HG03432 (cell line): ENCODE data around the gene TRIP6.
A peak's percentile ranks its signal among the peaks of the same experiment; 100 is the strongest.

Experiments used
- ATAC-seq: cut with Tn5 transposase; IDR thresholded peaks from one replicate; pipeline ENCODE4 v1.9.1; 2021; ENCODE audit warnings: mild to moderate bottlenecking, moderate library complexity; ENCODE audit not compliant: unreplicated experiment

The TRIP6 gene

GRCh38 chr7:100888988-100889750, 22.0 kb downstream of the TRIP6 start, which contains the start of gene UFSP1:
Gene UFSP1 (minus strand): TSS chr7:100889715. CDS start chr7:100889271, 444 bp downstream.
- peak; percentile 30 for ATAC-seq

DNA sequence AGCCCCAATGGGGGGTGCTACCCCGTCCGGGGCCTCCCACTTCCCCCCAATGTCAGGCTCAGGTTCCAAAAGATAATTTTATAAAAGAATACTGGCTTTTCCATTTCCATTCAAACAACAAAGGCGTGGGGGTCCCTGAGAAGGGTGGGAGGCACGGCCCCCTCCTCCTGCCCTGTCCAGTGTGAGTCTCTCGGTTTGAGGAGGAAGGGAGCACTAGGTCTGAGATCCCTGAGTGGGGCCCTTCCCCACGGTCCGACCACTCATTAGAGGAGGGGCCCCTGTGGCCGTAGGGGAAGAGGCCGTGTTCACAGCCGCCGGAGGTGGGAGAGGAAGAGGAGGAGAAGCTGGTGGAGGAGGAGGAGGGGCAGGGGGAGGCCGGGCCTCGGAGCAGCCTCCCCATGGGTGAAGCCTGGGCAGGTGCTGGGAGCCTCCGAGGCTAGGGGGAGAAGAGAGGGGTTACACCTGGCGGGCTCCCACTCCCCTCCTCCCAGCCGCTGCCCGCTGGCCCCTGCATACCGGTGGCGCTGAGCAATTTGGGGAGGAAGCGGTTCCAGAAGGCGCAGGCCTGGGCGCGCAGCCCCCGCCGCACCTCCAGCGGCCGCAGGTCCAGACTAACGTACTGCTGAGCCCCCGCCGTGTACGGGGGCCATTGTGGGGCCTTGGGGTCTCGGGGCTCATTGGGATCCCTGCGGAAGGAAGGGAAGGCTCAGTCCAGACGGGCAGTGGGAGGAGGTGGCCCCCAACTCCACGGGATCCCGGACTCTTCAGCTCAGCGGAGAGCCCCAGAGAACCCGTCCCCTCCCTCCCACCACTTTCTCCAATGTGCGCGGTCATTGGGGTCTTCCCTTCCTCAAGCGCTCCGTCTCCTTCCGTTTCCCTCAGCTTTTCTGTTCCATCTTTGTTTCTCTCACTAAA, 23.7 kb downstream of the TRIP6 start:
- no peak for ATAC-seq

DNA sequence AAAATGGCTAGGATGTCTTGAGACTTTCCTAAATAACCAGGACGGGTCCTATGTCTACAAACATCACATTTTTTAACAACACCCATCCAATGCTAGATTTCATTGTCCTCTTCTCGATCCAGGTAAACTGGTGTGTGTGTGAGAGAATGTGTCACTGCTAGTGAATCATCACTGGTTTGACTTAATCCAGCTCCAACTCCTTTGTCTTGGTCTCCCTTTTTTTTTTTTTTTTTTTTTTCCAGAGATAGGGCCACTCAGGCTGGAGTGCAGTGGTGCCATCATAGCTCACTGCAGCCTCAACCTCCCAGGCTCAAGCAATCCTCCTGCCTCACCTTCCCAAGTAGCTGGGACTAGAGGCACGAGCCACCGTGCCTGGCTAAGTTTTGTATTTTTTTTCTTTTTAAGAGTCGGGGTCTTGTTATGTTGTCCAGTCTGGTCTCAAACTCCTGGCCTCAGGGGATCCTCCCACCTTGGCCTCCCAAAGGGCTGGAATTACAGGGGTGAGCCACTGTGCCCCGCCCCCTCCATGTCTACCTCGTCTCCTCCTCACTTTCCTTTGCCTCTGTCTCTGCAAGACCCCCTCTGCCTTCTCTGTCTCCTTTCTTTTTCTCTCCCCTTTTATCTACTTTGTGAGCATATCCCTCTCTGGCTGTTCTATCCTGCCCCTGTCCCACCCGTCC, 24.5 kb downstream of the TRIP6 start:
- no peak for ATAC-seq

GRCh38 chr7:100892364-100893317, 25.5 kb downstream of the TRIP6 start:
- no peak for ATAC-seq

GRCh38 chr7:100893318-100893895, 26.2 kb downstream of the TRIP6 start:
- ATAC-seq: no peak

DNA sequence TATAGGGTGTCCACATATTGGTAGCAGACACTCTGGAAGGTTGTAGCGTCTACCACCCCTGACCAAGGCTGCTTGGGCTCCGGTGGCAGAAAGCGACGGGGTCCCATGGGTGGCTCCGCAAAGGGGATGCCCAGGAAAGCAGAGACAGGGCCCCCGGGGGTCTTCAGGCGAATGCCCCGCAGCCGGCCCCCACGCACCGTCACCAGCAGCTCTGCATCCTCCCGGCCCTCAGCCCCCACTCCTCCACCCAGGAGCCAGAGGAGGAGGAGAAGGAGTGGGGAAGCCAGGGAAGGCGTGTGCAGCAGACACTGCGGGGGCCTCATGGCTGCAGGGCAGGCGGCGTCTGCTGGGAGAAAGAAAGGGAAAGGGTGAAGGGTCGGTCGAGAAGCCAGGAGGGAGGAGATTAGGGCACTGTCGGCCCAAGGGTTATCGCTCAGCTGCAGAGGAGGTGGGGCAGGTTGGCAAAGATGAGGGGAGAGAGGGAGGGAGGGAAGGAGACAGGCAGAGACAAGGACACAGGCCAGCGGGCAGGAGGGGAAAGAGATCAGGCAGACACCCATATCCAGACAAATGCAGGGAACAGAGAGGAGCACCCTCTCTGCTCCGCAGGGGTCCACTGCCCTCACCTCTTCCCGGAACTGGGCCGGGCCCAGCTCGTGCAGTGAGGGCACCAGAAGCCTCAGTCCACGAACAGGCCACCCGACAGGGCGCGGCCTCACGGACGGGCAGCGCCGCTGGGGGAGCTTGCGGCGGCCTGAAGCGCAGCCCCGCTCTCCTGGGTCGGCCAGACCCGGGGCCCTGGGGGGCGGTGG, 26.9 kb downstream of the TRIP6 start:
- no peak for ATAC-seq

GRCh38 chr7:100894860-100895700, 27.9 kb downstream of the TRIP6 start:
- no peak for ATAC-seq

- ATAC-seq: no peak
Measured at GRCh38 chr7:100895701-100895955, 28.4 kb downstream of the TRIP6 start, which contains the start of gene ACHE. Gene ACHE (minus strand): TSS chr7:100895888. CDS start chr7:100894232, 1,656 bp downstream.

- no peak for ATAC-seq
Measured at GRCh38 chr7:100895956-100896731, 29.0 kb downstream of the TRIP6 start.

- ATAC-seq: no peak
Measured at GRCh38 chr7:100896732-100897608, 29.8 kb downstream of the TRIP6 start.

- no peak for ATAC-seq
Measured at GRCh38 chr7:100897772-100898454, 30.7 kb downstream of the TRIP6 start.

DNA sequence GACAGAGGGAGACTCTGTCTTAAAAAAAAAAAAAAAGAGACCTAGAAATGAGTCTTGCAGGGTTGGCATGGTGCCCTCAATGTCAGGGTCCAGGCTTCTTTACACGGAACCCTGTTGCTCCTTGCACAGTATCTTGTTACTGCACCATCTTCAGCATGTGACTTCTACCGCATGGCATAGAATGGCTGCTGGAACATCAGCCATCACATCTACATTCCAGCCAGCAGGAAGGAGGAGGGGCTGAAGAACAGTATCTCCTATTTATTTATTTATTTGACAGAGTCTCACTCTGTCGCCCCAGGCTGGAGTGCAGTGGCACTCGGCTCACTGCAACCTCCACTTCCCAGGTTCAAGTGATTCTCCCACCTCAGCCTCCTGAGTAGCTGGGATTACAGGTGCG, 32.2 kb downstream of the TRIP6 start:
- no peak for ATAC-seq

DNA sequence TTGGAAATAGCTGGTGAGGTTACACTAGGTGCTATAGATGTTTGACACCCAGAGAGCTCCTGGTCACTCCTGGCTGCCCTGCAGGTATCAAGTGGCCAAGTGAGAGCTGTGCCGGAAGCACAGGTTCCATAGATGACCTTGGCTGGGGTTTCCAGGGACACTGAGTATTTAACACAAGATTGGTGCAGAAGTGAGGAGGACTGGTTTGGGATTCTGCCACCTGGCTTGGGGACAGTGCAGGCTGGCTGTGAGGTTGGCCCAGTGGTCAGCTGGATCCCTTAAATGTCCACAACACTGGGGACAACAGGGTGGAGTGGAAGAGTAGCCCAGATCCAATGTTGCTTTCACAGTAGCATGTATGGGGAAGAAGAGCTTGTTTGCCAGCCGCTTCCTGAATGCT, 33.8 kb downstream of the TRIP6 start:
- ATAC-seq: no peak

GRCh38 chr7:100901921-100902332, 34.7 kb downstream of the TRIP6 start:
- no peak for ATAC-seq

GRCh38 chr7:100902638-100903037, 35.5 kb downstream of the TRIP6 start:
- no peak for ATAC-seq

GRCh38 chr7:100908512-100908911, 41.3 kb downstream of the TRIP6 start:
- no peak for ATAC-seq
